ENCODE data around the gene SLC43A2.
"Not testable (repeated sequence)": the region's sequence is repeated elsewhere in the genome, so short reads cannot be mapped to it uniquely, and the experiment has no call there.

Gene SLC43A2

GRCh38 chr17:1566505-1567199 lies 62.0 kb downstream of the SLC43A2 start:
- DNase-seq = no peak

- no peak for DNase-seq
Measured at GRCh38 chr17:1565877-1566276, 62.8 kb downstream of the SLC43A2 start.

GRCh38 chr17:1563786-1564613 lies 64.6 kb downstream of the SLC43A2 start:
- no peak for DNase-seq

GRCh38 chr17:1563471-1563785 lies 65.2 kb downstream of the SLC43A2 start:
- not testable (repeated sequence) for DNase-seq

GRCh38 chr17:1562176-1562643 lies 66.4 kb downstream of the SLC43A2 start:
- peak in 15 of 58 donors; percentile 35 to 71 (median 64) for DNase-seq

GRCh38 chr17:1561420-1562175 lies 67.0 kb downstream of the SLC43A2 start:
- DNase-seq = peak in 1 of 58 donors; percentile 28

GRCh38 chr17:1560858-1561355 lies 67.7 kb downstream of the SLC43A2 start:
- DNase-seq = no peak

GRCh38 chr17:1560101-1560857 lies 68.4 kb downstream of the SLC43A2 start:
- DNase-seq = no peak

GRCh38 chr17:1559047-1560043 lies 69.3 kb downstream of the SLC43A2 start:
- no peak for DNase-seq

- DNase-seq = no peak
Measured at GRCh38 chr17:1558401-1558800, 70.2 kb downstream of the SLC43A2 start.

GRCh38 chr17:1557355-1558095 lies 71.1 kb downstream of the SLC43A2 start:
- no peak for DNase-seq

GRCh38 chr17:1555651-1556471 lies 72.8 kb downstream of the SLC43A2 start:
- peak in 5 of 58 donors; percentile 22 to 44 (median 29) for DNase-seq

GRCh38 chr17:1554751-1555540 lies 73.7 kb downstream of the SLC43A2 start:
- no peak for DNase-seq

- DNase-seq = no peak
Measured at GRCh38 chr17:1553354-1554266, 75.0 kb downstream of the SLC43A2 start.

GRCh38 chr17:1552932-1553331 lies 75.7 kb downstream of the SLC43A2 start:
- DNase-seq = no peak

GRCh38 chr17:1551741-1552140 lies 76.9 kb downstream of the SLC43A2 start:
- no peak for DNase-seq
